OCI-LY7 (cell line): Measurements from ENCODE around the gene NOXA1. TPM values are rescaled to one million over a fixed set of nuclear protein-coding genes. Genes with fewer than 3 reads are reported as not detected.

ENCODE experiments used
- BruUV-seq: library from RNA; stranded (reverse); fragments of 400-500 nt; replicated peaks from 2 replicates; lab custom pipeline; 2021; lab: Mats Ljungman, UMichigan
- CTCF ChIA-PET: fragments of 300-600 bp; sonication (Branson Sonifier 250); formaldehyde crosslinking; loops from one replicate; lab custom pipeline; 2022; ENCODE audit warnings: antibody characterized with exemption; ENCODE audit not compliant: unreplicated experiment; lab: Charles Lee
- POLR2A ChIA-PET: fragments of 300-600 bp; sonication (Branson Sonifier 250); formaldehyde crosslinking; loops from one replicate; lab custom pipeline; 2022; ENCODE audit warnings: antibody characterized with exemption; lab: Charles Lee
- DNase-seq: peaks from one replicate; pipeline ENCODE4 v3.0.0-alpha.2; 2015; ENCODE audit warnings: low spot score
- H2AFZ ChIP-seq: fragments of 200-600 bp; sonication (generic), shearing (Covaris generic); 2 replicates; pipeline ENCODE4 v1.6.1; 2014; ENCODE audit warnings: mild to moderate bottlenecking, antibody characterized with exemption, low read length, moderate library complexity
- H3K27ac ChIP-seq: fragments of 200-600 bp; sonication (generic); 2 replicates; pipeline ENCODE4 v1.5.1; 2014; ENCODE audit warnings: mixed run types, low read depth, mild to moderate bottlenecking, moderate library complexity, low read length, inconsistent platforms; ENCODE audit not compliant: poor library complexity, severe bottlenecking
- H3K36me3 ChIP-seq: fragments of 200-600 bp; sonication (generic); 2 replicates; pipeline ENCODE4 v1.6.1; 2014; ENCODE audit warnings: mild to moderate bottlenecking, antibody characterized with exemption, low read length, moderate library complexity, mixed read lengths; ENCODE audit not compliant: insufficient read depth
- H3K4me1 ChIP-seq: fragments of 200-600 bp; sonication (generic); 2 replicates; pipeline ENCODE4 v1.5.1; 2014; ENCODE audit warnings: mild to moderate bottlenecking, low read length; ENCODE audit not compliant: insufficient read depth, poor library complexity, severe bottlenecking
- H3K4me2 ChIP-seq: fragments of 200-600 bp; sonication (generic); 2 replicates; pipeline ENCODE4 v1.6.1; 2014; ENCODE audit warnings: mild to moderate bottlenecking, low read length
- H3K4me3 ChIP-seq: fragments of 200-600 bp; sonication (generic); 2 replicates; pipeline ENCODE4 v1.5.1; 2014; ENCODE audit warnings: mild to moderate bottlenecking, low read depth, low read length; ENCODE audit not compliant: poor library complexity, severe bottlenecking
- H3K79me2 ChIP-seq: fragments of 200-600 bp; sonication (generic); 2 replicates; pipeline ENCODE4 v1.6.1; 2016; ENCODE audit warnings: low read depth, mild to moderate bottlenecking, low read length, moderate library complexity, mixed read lengths; ENCODE audit not compliant: insufficient read depth
- H3K9me2 ChIP-seq: fragments of 200-600 bp; sonication (generic); 2 replicates; pipeline ENCODE4 v1.6.1; 2016; ENCODE audit warnings: mild to moderate bottlenecking, low read length, mixed read lengths; ENCODE audit not compliant: insufficient read depth
- H3K9me3 ChIP-seq: fragments of 200-600 bp; sonication (generic); 2 replicates; pipeline ENCODE4 v1.6.1; 2014; ENCODE audit warnings: mild to moderate bottlenecking, mixed run types, low read length, mixed read lengths
- H4K20me1 ChIP-seq: fragments of 200-600 bp; sonication (generic); 2 replicates; pipeline ENCODE4 v1.6.1; 2014; ENCODE audit warnings: mild to moderate bottlenecking, antibody characterized with exemption, low read length, moderate library complexity, mixed read lengths; ENCODE audit not compliant: insufficient read depth
- CTCF ChIP-seq: fragments of 200-600 bp; sonication (generic); conservative IDR thresholded peaks from 2 replicates; pipeline ENCODE4 v1.5.1; 2014; ENCODE audit warnings: mild to moderate bottlenecking, antibody characterized with exemption, low read length, moderate library complexity, mixed read lengths
- EZH2phosphoT487 ChIP-seq: fragments of 200-600 bp; sonication (generic); IDR thresholded peaks from 2 replicates; pipeline ENCODE4 v1.6.1; 2018; ENCODE audit warnings: low read depth, borderline replicate concordance, mild to moderate bottlenecking, mixed run types, antibody characterized with exemption, low read length, moderate library complexity, mixed read lengths
- intact Hi-C: fragments of 100-400 bp; cut with micrococcal nuclease; formaldehyde crosslinking; loops from one replicate; pipeline ENCODE4 v1.10.0; 2022; ENCODE audit not compliant: unreplicated experiment
- total RNA-seq, 2 experiments: library from RNA; depleted of rRNA in 1 of 2; stranded (reverse); fragments of >200 nt in 1 of 2; shearing (Covaris generic) in 1 of 2; gene quantifications; 2 replicates each; pipeline ENCODE4 v1.2.3, GENCODE V29; 2014 to 2022

NOXA1 gene
- total RNA-seq, 2 experiments from 2014 or later = not detected

GRCh38 chr9:137395666-137396010, 27.6 kb upstream of the NOXA1 start:
- no peaks in the 10 kb centered on the region for H3K9me3 ChIP-seq
- no peaks in the 10 kb centered on the region for H4K20me1 ChIP-seq
- no peak overlapping the region for H3K4me3 ChIP-seq
- no peak for DNase-seq
- H3K27ac ChIP-seq = no peak overlapping the region
- ChIA-PET POLR2A (interaction anchor here (0.6 kb wide), 1 partner anchor 21 kb away, joined by 4 read pairs; no protein-coding TSS in a partner anchor), CTCF (no interaction called here)
- intact Hi-C loops = no loop called here
- no peaks in the 10 kb centered on the region for H3K79me2 ChIP-seq
- no peaks in the 10 kb centered on the region for H3K36me3 ChIP-seq
- no TSS peak for BruUV-seq
- no peaks in the 10 kb centered on the region for H3K9me2 ChIP-seq
- H2AFZ ChIP-seq = no peak overlapping the region
- no peak for TF ChIP-seq EZH2phosphoT487
- no peak for TF ChIP-seq CTCF
- H3K4me2 ChIP-seq = no peak overlapping the region
- no peaks in the 10 kb centered on the region for H3K4me1 ChIP-seq

- TF ChIP-seq EZH2phosphoT487 (no peak), CTCF (no peak)
- BruUV-seq = no TSS peak
- intact Hi-C loops = no loop called here
- H3K4me2 ChIP-seq = no peak overlapping the region
- no peaks in the 10 kb centered on the region for H4K20me1 ChIP-seq
- H3K4me1 ChIP-seq = no peaks in the 10 kb centered on the region
- DNase-seq = no peak
- no peak overlapping the region for H3K4me3 ChIP-seq
- H3K9me2 ChIP-seq = no peaks in the 10 kb centered on the region
- ChIA-PET POLR2A (no interaction called here), CTCF (no interaction called here)
- H3K27ac ChIP-seq = no peak overlapping the region
- no peaks in the 10 kb centered on the region for H3K36me3 ChIP-seq
- H3K79me2 ChIP-seq = no peaks in the 10 kb centered on the region
- H2AFZ ChIP-seq = no peak overlapping the region
- H3K9me3 ChIP-seq = no peaks in the 10 kb centered on the region
Measured at GRCh38 chr9:137396227-137396626, 27.0 kb upstream of the NOXA1 start.

GRCh38 chr9:137396634-137397367, 26.4 kb upstream of the NOXA1 start:
- H3K79me2 ChIP-seq = no peaks in the 10 kb centered on the region
- H3K36me3 ChIP-seq = no peaks in the 10 kb centered on the region
- H3K4me2 ChIP-seq = no peak overlapping the region
- POLR2A ChIA-PET = no interaction called here
- H3K9me2 ChIP-seq = no peaks in the 10 kb centered on the region
- DNase-seq = no peak
- no peak overlapping the region for H3K27ac ChIP-seq
- no peaks in the 10 kb centered on the region for H3K4me1 ChIP-seq
- BruUV-seq = no TSS peak
- no peak overlapping the region for H3K4me3 ChIP-seq
- TF ChIP-seq CTCF = no peak
- TF ChIP-seq EZH2phosphoT487 = no peak
- H3K9me3 ChIP-seq = no peaks in the 10 kb centered on the region
- no peaks in the 10 kb centered on the region for H4K20me1 ChIP-seq
- no peak overlapping the region for H2AFZ ChIP-seq
- intact Hi-C loops = no loop called here
- CTCF ChIA-PET = no interaction called here
